ENCODE results near the gene LAPTM4A. TPM values are rescaled to one million over a fixed set of nuclear protein-coding genes. Genes with fewer than 3 reads are reported as not detected.

Gene LAPTM4A
- total and polyA plus RNA-seq, 2 of the 4 experiments (the other 2 are of a cell fraction) = 97.7 to 401 TPM

DNA sequence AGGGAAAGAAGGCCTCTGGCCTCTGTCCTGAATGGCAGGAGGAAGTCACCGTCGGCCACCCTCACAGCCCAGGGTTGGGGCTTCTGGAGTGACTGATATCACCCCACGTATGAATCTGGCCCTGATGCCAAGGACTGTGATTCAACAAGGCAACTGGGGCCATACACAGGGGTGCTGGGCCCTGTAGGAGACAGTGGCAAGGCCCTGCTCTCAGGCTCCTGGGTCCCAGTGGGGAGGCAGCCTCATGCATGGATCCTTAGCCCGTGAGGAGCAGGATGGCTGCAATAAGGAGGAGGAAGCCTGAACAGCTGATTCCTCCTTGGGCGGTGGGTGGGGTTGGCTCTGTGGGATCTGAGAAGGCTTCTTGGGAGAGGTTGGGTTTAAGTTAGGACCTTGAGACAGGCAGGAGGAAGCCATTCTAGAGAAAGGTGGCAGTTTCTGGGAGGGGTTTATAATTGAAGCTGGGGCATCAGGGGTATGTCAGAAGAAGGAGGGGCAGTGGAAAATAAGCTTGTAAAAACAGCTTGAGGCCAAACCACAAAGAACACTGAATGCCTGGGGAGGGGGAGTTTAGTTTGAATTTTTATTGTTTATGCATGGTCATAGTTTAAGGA is 42.8 kb upstream of the LAPTM4A start (continued):
- TF ChIP-seq SMC3 (IDR thresholded peaks at IDR 0.05; ENCODE audit: low read depth, low read length) (no peak), CHD1 (IDR thresholded peaks at IDR 0.05; ENCODE audit: low read depth, low read length) (no peak)

DNA sequence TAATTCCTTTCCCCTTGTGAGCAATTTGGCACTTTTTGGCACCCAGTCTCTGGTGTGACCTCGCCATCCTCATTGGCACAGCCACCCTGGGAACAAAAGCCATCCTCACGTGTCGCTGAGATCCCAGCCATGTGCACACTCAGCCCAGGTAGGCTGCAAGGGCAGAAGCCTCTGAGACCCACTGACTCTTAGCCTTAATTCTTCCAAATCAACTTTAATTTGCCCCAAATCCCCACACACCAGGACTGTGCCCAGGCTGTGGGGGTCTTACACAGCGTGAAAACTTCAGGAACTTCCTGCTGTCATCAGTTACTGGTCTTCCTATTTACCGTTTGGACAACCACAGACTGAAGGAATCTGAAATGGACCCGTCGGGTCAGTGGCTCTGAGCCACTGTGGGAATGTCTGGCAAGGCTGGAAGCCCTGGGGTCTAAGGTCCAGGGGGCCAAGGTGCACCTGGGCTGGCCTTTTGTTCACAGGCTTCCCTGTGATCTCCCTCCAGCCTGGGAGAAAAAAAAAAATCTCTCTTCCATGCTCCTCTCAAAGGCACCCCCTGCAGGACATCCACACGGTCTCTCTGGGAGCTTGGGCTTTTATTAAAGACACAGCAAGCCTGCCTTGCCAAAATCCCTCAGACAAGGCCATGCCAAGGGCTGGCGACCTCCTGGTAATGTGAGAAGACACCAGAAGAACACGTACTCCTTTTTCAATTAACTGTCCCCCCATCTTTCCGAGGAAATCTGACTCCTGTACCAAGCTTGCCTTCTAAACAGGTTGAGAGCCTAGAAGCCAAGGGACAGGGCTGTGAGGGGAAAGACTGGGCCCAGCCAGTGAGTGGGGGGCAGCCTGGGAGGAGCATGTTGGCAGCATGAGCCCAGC is 42.1 kb upstream of the LAPTM4A start:
- intact Hi-C loops (cut with micrococcal nuclease) = loop anchor here (1.0 to 10.0 kb wide), 4 partner anchors 45 to 229 kb away; no protein-coding TSS in a partner anchor
- H2AK5ac ChIP-seq (ENCODE audit: low read depth, low read length) = peak overlapping the region; percentile 92
- H3K4me2 ChIP-seq (ENCODE audit: low read depth, low read length) = peak overlapping the region; percentile 12; the same call in 1 of the 2 replicates
- no peaks in the 10 kb centered on the region for H3K9me3 ChIP-seq (ENCODE audit: control insufficient read depth, insufficient read depth, low read length)
- H3K18ac ChIP-seq (ENCODE audit: low read depth, low read length) = peak overlapping the region; percentile 94
- H2BK15ac ChIP-seq (ENCODE audit: low read depth, low read length) = peak overlapping the region; percentile 77
- H4K91ac ChIP-seq (ENCODE audit: insufficient read depth, low read depth, low read length) = peak overlapping the region; percentile 94
- H3K14ac ChIP-seq (replicated peaks; ENCODE audit: low read depth, low read length) = peak overlapping the region; percentile 89
- ChIA-PET POLR2A (ENCODE audit: unreplicated experiment) (interaction anchor here (1.8 kb wide), 1 partner anchor 42 kb away, joined by 7 read pairs; the partner anchor contains the start of gene LAPTM4A), CTCF (interaction anchor here (0.6 to 3.4 kb wide), 7 partner anchors 27 to 151 kb away, joined by 3 to 26 read pairs (median 5); no protein-coding TSS in a partner anchor)
- H3K27me3 ChIP-seq (ENCODE audit: control insufficient read depth, insufficient read depth, low read length) = no peaks in the 10 kb centered on the region
- peak overlapping the region; percentile 60 to 81 for H4K8ac ChIP-seq (ENCODE audit: low read depth in 2 of 2, low read length in 2 of 2)
- peaks cover 4 to 8% of the 10 kb centered on the region in 2 experiments; a peak in 2 of 4 replicates for H3K79me1 ChIP-seq (ENCODE audit: low read depth in 1 of 2, low read length in 2 of 2)
- peak overlapping the region; percentile 97 for H3K4ac ChIP-seq (ENCODE audit: low read depth, low read length)
- peak overlapping the region; percentile 92 for H2BK5ac ChIP-seq (ENCODE audit: low read depth, low read length, poor library complexity, severe bottlenecking)
- no peak overlapping the region for H3K4me3 ChIP-seq (ENCODE audit: insufficient read depth, low read depth, low read length)
- H3K23ac ChIP-seq (ENCODE audit: low read depth, low read length) = peak overlapping the region; percentile 57
- 53% methylated on average over 3 of the region's 11 CpGs; no CpG with 5 or more reads in 1 of the 2 experiments for WGBS, 2 experiments (ENCODE audit: extremely low coverage in 2 of 2, insufficient read length in 1 of 2)
- peak; percentile 82 for DNase-seq
- peak; percentile 45 for ATAC-seq (ENCODE audit: low read depth)
- dilution Hi-C loops (cut with HindIII; ENCODE audit: low sequenced_read_pairs, unreplicated experiment) = no loop called here
- H3K56ac ChIP-seq (ENCODE audit: extremely low read depth, insufficient read depth, low read length) = peak overlapping the region; percentile 28; the same call in 1 of the 2 replicates
- no peaks in the 10 kb centered on the region for H4K20me1 ChIP-seq (ENCODE audit: insufficient read depth, low read length)
- H2BK120ac ChIP-seq (ENCODE audit: low read depth, low read length) = peak overlapping the region; percentile 97
- peaks cover 40% of the 10 kb centered on the region for H3K4me1 ChIP-seq (ENCODE audit: control insufficient read depth, insufficient read depth, low read length)
- H3K9me1 ChIP-seq (ENCODE audit: insufficient read depth, low read length) = peaks cover 26% of the 10 kb centered on the region
- H2AFZ ChIP-seq (replicated peaks; ENCODE audit: low read length, poor library complexity) = peak overlapping the region; percentile 78
- H3K36me3 ChIP-seq (ENCODE audit: control insufficient read depth, insufficient read depth, low read length) = no peaks in the 10 kb centered on the region
- H2AK9ac ChIP-seq (replicated peaks; ENCODE audit: low read depth, low read length, poor library complexity) = peak overlapping the region; percentile 86
- peak overlapping the region; percentile 96 for H2BK20ac ChIP-seq (ENCODE audit: low read depth, low read length)
- peak overlapping the region; percentile 86 for H4K5ac ChIP-seq (ENCODE audit: low read depth, low read length)
- BruUV-seq (replicated peaks) = no TSS peak
- peak overlapping the region; percentile 95 for H3K27ac ChIP-seq (ENCODE audit: insufficient read depth, low read length)
- peak overlapping the region; percentile 40 for H3K9ac ChIP-seq (ENCODE audit: low read depth, low read length)
- in situ Hi-C loops (cut with MboI; ENCODE audit: low sequenced_read_pairs) = loop anchor here (5.0 kb wide), 1 partner anchor 131 kb away; no protein-coding TSS in a partner anchor
- TF ChIP-seq RCOR1 (IDR thresholded peaks at IDR 0.05; ENCODE audit: insufficient replicate concordance, low read length) (no peak), BHLHE40 (IDR thresholded peaks at IDR 0.05; ENCODE audit: low read depth, low read length) (no peak), NFE2L2 (IDR thresholded peaks at IDR 0.05; ENCODE audit: low read depth, low read length) (no peak), CEBPB (IDR thresholded peaks at IDR 0.05; ENCODE audit: low read depth, low read length) (no peak)
- TF ChIP-seq, protein P1, sequence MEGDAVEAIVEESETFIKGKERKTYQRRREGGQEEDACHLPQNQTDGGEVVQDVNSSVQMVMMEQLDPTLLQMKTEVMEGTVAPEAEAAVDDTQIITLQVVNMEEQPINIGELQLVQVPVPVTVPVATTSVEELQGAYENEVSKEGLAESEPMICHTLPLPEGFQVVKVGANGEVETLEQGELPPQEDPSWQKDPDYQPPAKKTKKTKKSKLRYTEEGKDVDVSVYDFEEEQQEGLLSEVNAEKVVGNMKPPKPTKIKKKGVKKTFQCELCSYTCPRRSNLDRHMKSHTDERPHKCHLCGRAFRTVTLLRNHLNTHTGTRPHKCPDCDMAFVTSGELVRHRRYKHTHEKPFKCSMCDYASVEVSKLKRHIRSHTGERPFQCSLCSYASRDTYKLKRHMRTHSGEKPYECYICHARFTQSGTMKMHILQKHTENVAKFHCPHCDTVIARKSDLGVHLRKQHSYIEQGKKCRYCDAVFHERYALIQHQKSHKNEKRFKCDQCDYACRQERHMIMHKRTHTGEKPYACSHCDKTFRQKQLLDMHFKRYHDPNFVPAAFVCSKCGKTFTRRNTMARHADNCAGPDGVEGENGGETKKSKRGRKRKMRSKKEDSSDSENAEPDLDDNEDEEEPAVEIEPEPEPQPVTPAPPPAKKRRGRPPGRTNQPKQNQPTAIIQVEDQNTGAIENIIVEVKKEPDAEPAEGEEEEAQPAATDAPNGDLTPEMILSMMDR (conservative IDR thresholded peaks at IDR 0.05; ENCODE audit: low read depth, low read length) = peak; percentile 84
- TF ChIP-seq, protein P2, sequence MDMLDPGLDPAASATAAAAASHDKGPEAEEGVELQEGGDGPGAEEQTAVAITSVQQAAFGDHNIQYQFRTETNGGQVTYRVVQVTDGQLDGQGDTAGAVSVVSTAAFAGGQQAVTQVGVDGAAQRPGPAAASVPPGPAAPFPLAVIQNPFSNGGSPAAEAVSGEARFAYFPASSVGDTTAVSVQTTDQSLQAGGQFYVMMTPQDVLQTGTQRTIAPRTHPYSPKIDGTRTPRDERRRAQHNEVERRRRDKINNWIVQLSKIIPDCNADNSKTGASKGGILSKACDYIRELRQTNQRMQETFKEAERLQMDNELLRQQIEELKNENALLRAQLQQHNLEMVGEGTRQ (IDR thresholded peaks at IDR 0.05; ENCODE audit: low read depth, low read length) = no peak
- TF ChIP-seq, protein P3, sequence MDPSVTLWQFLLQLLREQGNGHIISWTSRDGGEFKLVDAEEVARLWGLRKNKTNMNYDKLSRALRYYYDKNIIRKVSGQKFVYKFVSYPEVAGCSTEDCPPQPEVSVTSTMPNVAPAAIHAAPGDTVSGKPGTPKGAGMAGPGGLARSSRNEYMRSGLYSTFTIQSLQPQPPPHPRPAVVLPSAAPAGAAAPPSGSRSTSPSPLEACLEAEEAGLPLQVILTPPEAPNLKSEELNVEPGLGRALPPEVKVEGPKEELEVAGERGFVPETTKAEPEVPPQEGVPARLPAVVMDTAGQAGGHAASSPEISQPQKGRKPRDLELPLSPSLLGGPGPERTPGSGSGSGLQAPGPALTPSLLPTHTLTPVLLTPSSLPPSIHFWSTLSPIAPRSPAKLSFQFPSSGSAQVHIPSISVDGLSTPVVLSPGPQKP (IDR thresholded peaks at IDR 0.05; ENCODE audit: borderline replicate concordance, low read depth, low read length) = no peak
